Parathyroid adenoma (tissue), 2 donors: Measurements from ENCODE around the gene SLC37A3.

Experiments
- H2AFZ ChIP-seq: fragments of 300-600 bp; sonication (generic); one replicate; pipeline ENCODE4 v1.7.0; 2017; ENCODE audit warnings: antibody characterized with exemption, mild to moderate bottlenecking
- H3K27ac ChIP-seq: fragments of 300-600 bp; sonication (generic); one replicate; pipeline ENCODE4 v1.7.0; 2017
- H3K27me3 ChIP-seq: fragments of 300-600 bp; sonication (generic); one replicate; pipeline ENCODE4 v1.7.0; 2017; ENCODE audit warnings: low read length; ENCODE audit not compliant: control insufficient read depth, insufficient read depth
- H3K36me3 ChIP-seq: fragments of 300-600 bp; sonication (generic); one replicate; pipeline ENCODE4 v1.7.0; 2017; ENCODE audit warnings: low read length; ENCODE audit not compliant: control insufficient read depth, insufficient read depth
- H3K4me1 ChIP-seq: fragments of 300-600 bp; sonication (generic); one replicate; pipeline ENCODE4 v1.7.0; 2017; ENCODE audit warnings: control low read depth
- H3K4me2 ChIP-seq: fragments of 300-600 bp; sonication (generic); one replicate; pipeline ENCODE4 v1.7.0; 2017; ENCODE audit warnings: low read length
- H3K4me3 ChIP-seq: fragments of 300-600 bp; sonication (generic); one replicate; pipeline ENCODE4 v1.7.0; 2017; ENCODE audit warnings: low read depth, low read length
- H3K79me2 ChIP-seq: fragments of 300-600 bp; sonication (generic); one replicate; pipeline ENCODE4 v1.7.0; 2017; ENCODE audit warnings: control low read depth
- H3K9ac ChIP-seq: fragments of 300-600 bp; sonication (generic); one replicate; pipeline ENCODE4 v1.7.0; 2017; ENCODE audit warnings: mild to moderate bottlenecking
- H3K9me3 ChIP-seq: fragments of 300-600 bp; sonication (generic); one replicate; pipeline ENCODE4 v1.7.0; 2017; ENCODE audit warnings: low read length; ENCODE audit not compliant: control insufficient read depth
- TF ChIP-seq, protein P1 (sequence below): fragments of 300-600 bp; sonication (generic); IDR thresholded peaks from one replicate; pipeline ENCODE4 v1.7.0; 2017; ENCODE audit warnings: antibody characterized with exemption, mild to moderate bottlenecking
- donor health status: primary hyperparathyroidism.

The SLC37A3 gene

DNA sequence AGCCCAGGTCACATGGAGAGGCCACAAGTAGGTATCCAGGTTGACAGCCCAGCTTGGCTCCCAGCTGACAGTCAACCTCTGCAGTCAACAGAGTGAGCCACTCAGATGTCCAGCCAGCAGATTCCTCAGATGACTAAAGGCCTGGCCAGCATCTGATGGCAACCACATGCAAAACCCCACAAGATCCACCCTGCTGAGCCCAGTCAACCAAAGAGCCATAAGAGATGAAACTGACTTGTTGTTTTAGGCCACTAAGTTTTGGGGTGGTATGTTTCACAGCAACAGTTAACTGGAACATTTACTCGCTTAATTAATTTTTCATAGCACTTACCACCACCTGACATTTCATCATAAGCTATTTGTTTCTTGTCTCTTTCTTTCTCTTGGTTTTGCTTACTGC is 114.3 kb downstream of the SLC37A3 start:
- H3K4me1 ChIP-seq = no peaks in the 10 kb centered on the region
- TF ChIP-seq, protein P1, sequence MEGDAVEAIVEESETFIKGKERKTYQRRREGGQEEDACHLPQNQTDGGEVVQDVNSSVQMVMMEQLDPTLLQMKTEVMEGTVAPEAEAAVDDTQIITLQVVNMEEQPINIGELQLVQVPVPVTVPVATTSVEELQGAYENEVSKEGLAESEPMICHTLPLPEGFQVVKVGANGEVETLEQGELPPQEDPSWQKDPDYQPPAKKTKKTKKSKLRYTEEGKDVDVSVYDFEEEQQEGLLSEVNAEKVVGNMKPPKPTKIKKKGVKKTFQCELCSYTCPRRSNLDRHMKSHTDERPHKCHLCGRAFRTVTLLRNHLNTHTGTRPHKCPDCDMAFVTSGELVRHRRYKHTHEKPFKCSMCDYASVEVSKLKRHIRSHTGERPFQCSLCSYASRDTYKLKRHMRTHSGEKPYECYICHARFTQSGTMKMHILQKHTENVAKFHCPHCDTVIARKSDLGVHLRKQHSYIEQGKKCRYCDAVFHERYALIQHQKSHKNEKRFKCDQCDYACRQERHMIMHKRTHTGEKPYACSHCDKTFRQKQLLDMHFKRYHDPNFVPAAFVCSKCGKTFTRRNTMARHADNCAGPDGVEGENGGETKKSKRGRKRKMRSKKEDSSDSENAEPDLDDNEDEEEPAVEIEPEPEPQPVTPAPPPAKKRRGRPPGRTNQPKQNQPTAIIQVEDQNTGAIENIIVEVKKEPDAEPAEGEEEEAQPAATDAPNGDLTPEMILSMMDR = no peak
- H3K36me3 ChIP-seq = no peaks in the 10 kb centered on the region
- H3K4me3 ChIP-seq = no peak overlapping the region
- H3K27ac ChIP-seq = no peak overlapping the region
- H2AFZ ChIP-seq = no peak overlapping the region
- no peak overlapping the region for H3K9ac ChIP-seq
- H3K9me3 ChIP-seq = no peaks in the 10 kb centered on the region
- H3K79me2 ChIP-seq = no peaks in the 10 kb centered on the region
- H3K4me2 ChIP-seq = no peak overlapping the region
- no peaks in the 10 kb centered on the region for H3K27me3 ChIP-seq
